HG03280 (cell line): ENCODE measurements around the gene TMEM52B.
"Not testable (repeated sequence)": the region's sequence is repeated elsewhere in the genome, so short reads cannot be mapped to it uniquely, and the experiment has no call there.

ENCODE experiments used
- ATAC-seq: cut with Tn5 transposase; IDR thresholded peaks from one replicate; pipeline ENCODE4 v1.9.1; 2021; ENCODE audit warnings: mild to moderate bottlenecking, moderate library complexity; ENCODE audit not compliant: unreplicated experiment

Gene TMEM52B

GRCh38 chr12:10211101-10211939, 32.5 kb downstream of the TMEM52B start:
- ATAC-seq = no peak

- ATAC-seq = peak; percentile 69
These were observed 33.3 kb downstream of the TMEM52B start for GRCh38 chr12:10211940-10212738.

GRCh38 chr12:10212739-10213131, 33.9 kb downstream of the TMEM52B start, which contains the start of gene GABARAPL1:
Gene GABARAPL1, plus strand, starts transcription at chr12:10212877. Its CDS starts 253 bp downstream, at chr12:10213130.
- ATAC-seq = peak; percentile 66

GRCh38 chr12:10213168-10214135, 34.6 kb downstream of the TMEM52B start:
- ATAC-seq = peak; percentile 45

- ATAC-seq = no peak
These were observed 35.5 kb downstream of the TMEM52B start for GRCh38 chr12:10214136-10214894.

GRCh38 chr12:10214895-10215267, 36.0 kb downstream of the TMEM52B start:
- no peak for ATAC-seq

- no peak for ATAC-seq
These were observed 36.6 kb downstream of the TMEM52B start for GRCh38 chr12:10215436-10215835.

GRCh38 chr12:10215946-10216345, 37.1 kb downstream of the TMEM52B start:
- ATAC-seq = not testable (repeated sequence)

- no peak for ATAC-seq
These were observed 39.2 kb downstream of the TMEM52B start for GRCh38 chr12:10218021-10218420.

- no peak for ATAC-seq
These were observed 41.7 kb downstream of the TMEM52B start for GRCh38 chr12:10220398-10221077.

GRCh38 chr12:10221846-10222245, 43.0 kb downstream of the TMEM52B start:
- ATAC-seq = no peak

GRCh38 chr12:10223208-10223607, 44.4 kb downstream of the TMEM52B start:
- ATAC-seq = no peak

GRCh38 chr12:10225426-10225825, 46.6 kb downstream of the TMEM52B start:
- ATAC-seq = not testable (repeated sequence)

- no peak for ATAC-seq
These were observed 47.3 kb downstream of the TMEM52B start for GRCh38 chr12:10226086-10226485.

GRCh38 chr12:10226731-10227130, 47.9 kb downstream of the TMEM52B start:
- no peak for ATAC-seq

GRCh38 chr12:10227648-10228047, 48.8 kb downstream of the TMEM52B start:
- ATAC-seq = no peak

GRCh38 chr12:10234562-10234961, 55.7 kb downstream of the TMEM52B start:
- no peak for ATAC-seq

- ATAC-seq = no peak
These were observed 57.2 kb downstream of the TMEM52B start for GRCh38 chr12:10235761-10236631.
